Umbilical cord (tissue), 2 donors: ENCODE data around the gene USP32. TPM values are rescaled to one million over a fixed set of nuclear protein-coding genes. Genes with fewer than 3 reads are reported as not detected.
"Not testable (repeated sequence)": the region's sequence is repeated elsewhere in the genome, so short reads cannot be mapped to it uniquely, and the experiment has no call there.

Experiments used
- DNase-seq: peaks from one replicate; pipeline ENCODE4 v3.0.0-alpha.2; 2015; ENCODE audit warnings: low spot score
- total RNA-seq: library from RNA; depleted of rRNA; stranded (reverse); fragments of >200 nt; gene quantifications from one replicate; pipeline ENCODE4 v1.2.3, GENCODE V29; 2014; ENCODE audit warnings: low replicate concordance; ENCODE audit not compliant: insufficient read depth

USP32 gene, protein sequence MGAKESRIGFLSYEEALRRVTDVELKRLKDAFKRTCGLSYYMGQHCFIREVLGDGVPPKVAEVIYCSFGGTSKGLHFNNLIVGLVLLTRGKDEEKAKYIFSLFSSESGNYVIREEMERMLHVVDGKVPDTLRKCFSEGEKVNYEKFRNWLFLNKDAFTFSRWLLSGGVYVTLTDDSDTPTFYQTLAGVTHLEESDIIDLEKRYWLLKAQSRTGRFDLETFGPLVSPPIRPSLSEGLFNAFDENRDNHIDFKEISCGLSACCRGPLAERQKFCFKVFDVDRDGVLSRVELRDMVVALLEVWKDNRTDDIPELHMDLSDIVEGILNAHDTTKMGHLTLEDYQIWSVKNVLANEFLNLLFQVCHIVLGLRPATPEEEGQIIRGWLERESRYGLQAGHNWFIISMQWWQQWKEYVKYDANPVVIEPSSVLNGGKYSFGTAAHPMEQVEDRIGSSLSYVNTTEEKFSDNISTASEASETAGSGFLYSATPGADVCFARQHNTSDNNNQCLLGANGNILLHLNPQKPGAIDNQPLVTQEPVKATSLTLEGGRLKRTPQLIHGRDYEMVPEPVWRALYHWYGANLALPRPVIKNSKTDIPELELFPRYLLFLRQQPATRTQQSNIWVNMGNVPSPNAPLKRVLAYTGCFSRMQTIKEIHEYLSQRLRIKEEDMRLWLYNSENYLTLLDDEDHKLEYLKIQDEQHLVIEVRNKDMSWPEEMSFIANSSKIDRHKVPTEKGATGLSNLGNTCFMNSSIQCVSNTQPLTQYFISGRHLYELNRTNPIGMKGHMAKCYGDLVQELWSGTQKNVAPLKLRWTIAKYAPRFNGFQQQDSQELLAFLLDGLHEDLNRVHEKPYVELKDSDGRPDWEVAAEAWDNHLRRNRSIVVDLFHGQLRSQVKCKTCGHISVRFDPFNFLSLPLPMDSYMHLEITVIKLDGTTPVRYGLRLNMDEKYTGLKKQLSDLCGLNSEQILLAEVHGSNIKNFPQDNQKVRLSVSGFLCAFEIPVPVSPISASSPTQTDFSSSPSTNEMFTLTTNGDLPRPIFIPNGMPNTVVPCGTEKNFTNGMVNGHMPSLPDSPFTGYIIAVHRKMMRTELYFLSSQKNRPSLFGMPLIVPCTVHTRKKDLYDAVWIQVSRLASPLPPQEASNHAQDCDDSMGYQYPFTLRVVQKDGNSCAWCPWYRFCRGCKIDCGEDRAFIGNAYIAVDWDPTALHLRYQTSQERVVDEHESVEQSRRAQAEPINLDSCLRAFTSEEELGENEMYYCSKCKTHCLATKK (N-terminal part only)
- 40.2 TPM for total RNA-seq

GRCh38 chr17:60392042-60392844 is at the start of gene USP32:
Gene USP32, minus strand, starts transcription at chr17:60392133. Its CDS starts 194 bp downstream, at chr17:60391939.
- peak; percentile 99 for DNase-seq

DNA sequence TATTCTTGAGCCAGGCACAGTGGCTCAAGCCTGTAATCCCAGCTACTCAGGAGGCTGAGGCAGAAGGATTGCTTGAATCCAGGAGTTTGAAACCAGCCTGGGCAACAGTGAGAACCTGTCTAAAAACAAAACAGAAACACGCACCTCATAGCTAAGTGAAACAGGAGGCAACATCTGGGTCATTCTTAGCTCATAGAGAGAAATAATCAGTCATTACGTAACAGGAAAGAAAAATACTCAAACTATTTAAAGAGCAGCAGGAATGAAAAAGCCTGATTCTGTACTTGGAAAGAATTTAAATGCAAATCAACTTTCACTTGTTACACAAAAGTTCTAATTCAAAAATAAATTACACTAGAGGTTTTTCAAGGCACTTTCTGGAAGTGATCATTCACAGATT is 47.6 kb upstream of the USP32 start:
- DNase-seq = no peak

DNA sequence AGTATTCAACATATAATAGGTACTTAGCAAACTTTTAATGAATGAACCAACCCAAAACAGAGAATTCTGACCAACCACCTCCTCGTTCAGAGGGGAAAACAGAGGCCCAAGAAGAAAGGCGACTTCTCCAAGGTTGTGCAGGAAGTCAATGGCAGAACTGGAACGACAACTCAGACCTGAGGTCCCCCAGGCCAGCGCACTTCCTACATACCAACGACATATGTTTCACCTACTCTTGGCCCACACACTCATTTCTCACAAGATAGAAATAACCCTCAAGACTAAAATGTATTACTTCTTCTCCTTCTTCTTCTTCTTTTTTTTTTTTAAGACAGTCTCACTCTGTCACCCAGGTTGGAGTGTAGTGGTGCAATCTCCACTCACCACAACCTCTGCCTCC is 44.7 kb upstream of the USP32 start:
- no peak for DNase-seq

DNA sequence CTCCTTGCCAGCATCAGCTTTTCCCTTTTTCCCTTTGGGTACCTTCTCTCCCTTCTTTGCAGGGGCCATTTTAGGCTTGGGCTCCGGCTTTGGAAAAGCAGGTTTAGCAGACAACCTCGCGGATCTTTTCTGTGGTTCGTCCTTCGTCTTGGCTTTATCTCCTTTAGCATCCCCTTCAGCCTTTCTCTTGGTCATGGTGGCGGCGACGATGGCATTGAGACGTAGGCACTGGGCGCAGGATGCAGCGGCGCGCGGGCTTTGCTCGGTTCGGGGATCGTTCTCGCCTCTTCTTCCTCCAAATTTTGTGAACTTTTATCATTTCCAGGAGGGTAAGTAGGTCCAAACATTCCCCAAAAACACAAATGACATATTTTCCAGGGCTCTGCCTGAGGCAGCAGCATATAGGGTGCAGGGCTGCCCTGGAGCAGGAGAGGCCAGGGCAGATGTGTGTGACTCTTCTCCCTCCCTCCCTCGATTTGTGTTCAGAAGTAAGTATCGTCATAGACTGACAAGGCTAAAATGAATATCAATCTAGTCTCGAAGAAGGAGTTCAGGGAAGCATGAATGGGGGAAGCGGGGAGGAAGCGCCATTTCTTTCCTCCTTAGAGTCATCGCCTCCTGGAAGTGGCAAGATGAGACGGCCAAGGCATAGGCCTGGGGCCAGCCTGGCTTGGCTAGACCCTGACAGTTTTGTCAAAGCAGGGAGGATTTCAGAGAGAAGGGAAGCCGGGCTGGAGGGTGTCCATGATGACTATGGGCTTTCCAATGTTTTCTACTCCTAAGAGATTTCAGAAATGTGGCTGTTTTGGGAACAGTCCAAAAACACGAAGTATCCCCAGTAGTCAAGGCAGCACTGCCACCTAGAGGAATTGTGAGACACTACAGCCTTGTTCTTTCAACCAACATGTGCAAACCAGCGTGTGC is 43.6 kb upstream of the USP32 start:
- peak; percentile 91 for DNase-seq

- DNase-seq = not testable (repeated sequence)
Measured at GRCh38 chr17:60433021-60433997, 41.4 kb upstream of the USP32 start.

DNA sequence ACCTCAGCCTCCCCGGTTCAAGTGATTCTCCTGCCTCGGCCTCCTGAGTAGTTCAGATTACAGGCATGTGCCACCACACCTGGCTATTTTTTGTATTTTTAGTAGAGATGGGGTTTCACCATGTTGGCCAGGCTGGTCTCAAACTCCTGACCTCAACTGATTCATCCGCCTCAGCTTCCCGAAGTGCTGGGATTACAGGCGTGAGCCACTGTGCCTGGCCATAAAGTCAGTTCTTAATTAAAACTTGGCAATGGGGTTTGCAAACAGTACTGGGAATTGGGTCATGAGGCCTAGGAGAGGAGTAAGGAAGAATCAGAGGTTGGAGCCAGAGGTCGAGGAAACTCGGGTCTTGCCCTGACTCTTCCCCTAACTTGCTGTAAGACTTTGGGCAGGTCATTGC is 38.6 kb upstream of the USP32 start:
- DNase-seq = not testable (repeated sequence)

DNA sequence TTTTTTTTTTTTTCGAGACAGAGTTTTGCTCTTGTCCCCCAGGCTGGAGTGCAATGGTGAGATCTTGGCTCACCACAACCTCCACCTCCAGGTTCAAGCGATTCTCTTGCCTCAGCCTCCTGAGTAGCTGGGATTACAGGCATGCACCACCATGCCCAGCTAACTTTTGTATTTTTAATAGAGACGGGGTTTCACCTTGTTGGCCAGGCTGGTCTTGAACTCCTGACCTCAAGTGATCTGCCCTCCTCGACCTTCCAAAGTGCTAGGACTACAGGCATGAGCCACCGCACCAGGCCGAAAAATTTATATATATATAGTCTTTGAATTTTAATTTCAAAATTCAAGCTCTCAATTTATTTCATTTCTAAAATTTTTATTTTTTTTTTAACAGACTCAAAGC is 36.6 kb upstream of the USP32 start:
- DNase-seq = not testable (repeated sequence)

GRCh38 chr17:60426596-60426995 is 34.7 kb upstream of the USP32 start:
- no peak for DNase-seq

- no peak for DNase-seq
Measured at GRCh38 chr17:60425626-60426025, 33.7 kb upstream of the USP32 start.

DNA sequence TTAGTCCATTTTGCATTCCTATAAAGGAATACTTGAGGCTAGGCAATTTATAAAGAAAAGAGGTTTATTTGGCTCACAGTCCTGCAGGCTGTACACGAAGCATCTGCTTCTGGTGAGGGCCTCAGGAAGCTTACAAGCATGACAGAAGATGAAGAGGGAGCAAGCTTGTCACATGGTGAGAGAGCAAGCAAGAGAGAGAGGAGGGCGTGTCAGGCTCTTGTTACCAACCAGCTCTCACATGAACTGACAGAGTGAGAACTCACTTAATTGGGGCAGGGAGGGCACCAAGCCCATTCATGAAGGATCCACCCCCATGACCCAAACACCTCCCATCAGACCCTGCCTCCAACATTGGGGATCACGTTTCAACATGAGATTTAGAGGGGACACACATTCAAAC is 31.9 kb upstream of the USP32 start:
- DNase-seq = no peak

GRCh38 chr17:60422162-60422665 is 30.3 kb upstream of the USP32 start, which contains the start of gene CHCT1:
Gene CHCT1, plus strand, starts transcription at chr17:60422489. Its CDS starts 104 bp downstream, at chr17:60422593.
- no peak for DNase-seq

DNA sequence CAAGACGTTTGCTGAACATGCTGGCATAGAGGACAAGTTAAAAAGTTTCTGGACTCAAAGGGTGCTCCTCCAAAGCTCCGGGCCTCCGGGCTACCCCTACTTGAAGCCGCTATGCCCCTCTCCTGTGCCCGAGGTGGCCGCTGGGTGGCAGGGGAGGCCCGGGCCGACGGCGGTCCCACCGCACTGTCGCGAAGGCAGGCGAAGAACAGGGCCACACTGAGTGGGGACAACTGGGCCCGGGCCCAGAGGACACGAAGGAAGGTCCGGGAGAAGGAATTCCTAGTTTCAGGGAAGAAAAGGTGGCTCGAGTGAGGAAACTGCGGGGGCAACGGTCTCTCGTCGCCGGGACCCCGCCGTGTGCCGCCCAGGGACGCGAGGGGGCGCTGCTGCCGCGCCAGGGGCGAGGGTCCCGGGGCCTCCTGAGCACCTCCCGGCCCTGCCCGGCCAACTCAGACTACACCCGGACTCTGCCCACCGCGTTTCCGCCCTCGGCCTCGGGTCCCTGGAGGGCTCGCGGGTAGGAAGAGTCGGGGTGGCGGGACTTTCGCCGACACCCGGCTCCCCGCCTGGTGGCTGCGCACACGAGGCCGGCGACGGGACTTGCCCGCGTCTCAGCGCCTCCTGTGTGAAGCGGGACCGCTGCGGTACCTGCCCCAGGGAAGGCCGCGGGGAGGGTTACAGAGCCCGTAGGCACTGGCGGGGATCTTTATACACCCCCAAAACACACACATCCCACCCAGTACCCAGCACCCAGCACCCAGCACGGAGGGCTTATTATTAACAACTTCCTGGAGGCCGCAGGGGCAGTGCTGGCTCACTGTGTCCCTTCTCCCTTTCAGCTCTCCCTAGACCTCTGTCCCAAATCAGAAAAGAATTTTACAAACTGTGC is 29.6 kb upstream of the USP32 start:
- DNase-seq = peak; percentile 44

DNA sequence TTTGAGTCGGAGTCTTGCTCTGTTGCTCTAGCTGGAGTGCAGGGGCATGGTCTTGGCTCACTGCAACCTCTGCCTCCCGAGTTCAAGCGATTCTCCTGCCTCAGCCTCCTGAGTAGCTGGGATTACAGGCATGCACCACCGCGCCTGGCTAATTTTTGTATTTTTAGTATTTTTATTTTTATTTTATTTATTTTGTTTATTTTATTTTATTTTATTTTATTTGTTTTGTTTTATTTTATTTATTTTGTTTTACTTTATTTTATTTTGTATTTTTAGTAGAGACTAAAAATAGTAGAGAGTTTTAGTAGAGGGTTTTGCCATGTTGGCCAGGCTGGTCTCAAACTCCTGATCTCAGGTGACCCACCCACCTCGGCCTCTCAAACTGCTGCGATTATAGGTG is 27.9 kb upstream of the USP32 start:
- DNase-seq = not testable (repeated sequence)

DNA sequence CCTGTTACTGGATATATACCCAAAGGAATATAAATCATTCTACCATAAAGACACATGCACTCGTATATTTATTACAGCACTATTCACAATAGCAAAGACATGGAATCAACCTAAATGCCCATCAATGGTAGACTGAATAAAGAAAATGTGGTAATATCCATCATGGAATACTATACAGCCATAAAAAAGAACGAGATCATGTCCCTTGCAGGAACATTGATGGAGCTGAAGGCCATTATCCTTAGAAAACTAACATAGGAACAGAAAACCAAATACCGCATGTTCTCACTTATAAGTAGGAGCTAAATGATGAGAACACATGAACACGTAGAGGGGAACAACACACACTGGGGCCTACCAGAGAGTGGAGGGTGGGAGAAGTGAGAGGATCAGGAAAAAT is 27.1 kb upstream of the USP32 start:
- not testable (repeated sequence) for DNase-seq

DNA sequence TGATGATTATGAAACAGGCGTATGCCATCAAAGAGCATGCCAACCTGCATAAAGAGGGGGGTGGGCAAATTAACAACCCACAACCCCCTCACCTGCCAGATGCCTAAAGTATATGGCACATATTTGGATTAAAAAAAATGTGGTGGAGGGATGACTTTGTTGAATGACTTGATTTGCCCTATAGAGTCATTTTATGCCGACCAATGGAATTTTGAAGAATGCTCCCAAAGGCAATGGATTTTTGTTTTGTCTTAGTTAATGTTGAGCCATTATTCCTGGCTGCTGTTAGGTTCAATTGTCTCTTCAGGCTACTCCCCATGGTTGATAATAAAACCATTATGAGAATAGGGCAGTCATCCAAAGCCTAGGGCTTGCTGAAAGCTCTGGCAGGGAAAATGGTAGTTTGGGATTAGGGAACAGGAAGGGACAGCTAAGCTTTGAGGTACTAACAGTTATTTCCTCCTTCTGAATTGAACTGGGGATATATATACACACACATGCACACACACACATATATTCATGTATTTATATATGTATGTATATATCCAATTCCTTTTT is 24.5 kb upstream of the USP32 start:
- no peak for DNase-seq

GRCh38 chr17:60415146-60415545 is 23.2 kb upstream of the USP32 start:
- DNase-seq = no peak

GRCh38 chr17:60412701-60413100 is 20.8 kb upstream of the USP32 start:
- DNase-seq = no peak
